Hindlimb muscle (tissue), 1 donor: ENCODE results near the gene MUC3A. TPM values are rescaled to one million over a fixed set of nuclear protein-coding genes. Genes with fewer than 3 reads are reported as not detected.
"Not testable (repeated sequence)": the region's sequence is repeated elsewhere in the genome, so short reads cannot be mapped to it uniquely, and the experiment has no call there.

Experiments used
- DNase-seq: peaks from one replicate; pipeline ENCODE4 v3.0.0-alpha.2; 2013
- polyA plus RNA-seq: library from polyadenylated mRNA; unstranded; fragments of 120-200 nt; gene quantifications from one replicate; pipeline ENCODE4 v1.2.1, GENCODE V29; 2013; ENCODE audit not compliant: insufficient read length

Gene MUC3A
- polyA plus RNA-seq, 1 donor = 0.10 TPM

GRCh38 chr7:100971111-100972001 is 22.0 kb downstream of the MUC3A start:
- no peak for DNase-seq

GRCh38 chr7:100972002-100972347 is 22.6 kb downstream of the MUC3A start:
- DNase-seq = no peak

GRCh38 chr7:100974021-100974420 is 24.7 kb downstream of the MUC3A start:
- DNase-seq = no peak

- no peak for DNase-seq
These were observed 26.1 kb downstream of the MUC3A start for GRCh38 chr7:100975371-100975821.

- DNase-seq = no peak
These were observed 29.0 kb downstream of the MUC3A start for GRCh38 chr7:100978300-100978699.

GRCh38 chr7:100983451-100984187 is 34.3 kb downstream of the MUC3A start:
- no peak for DNase-seq

GRCh38 chr7:100984241-100984918 is 35.0 kb downstream of the MUC3A start:
- DNase-seq = not testable (repeated sequence)

- not testable (repeated sequence) for DNase-seq
These were observed 35.9 kb downstream of the MUC3A start for GRCh38 chr7:100985033-100985797.

- no peak for DNase-seq
These were observed 42.3 kb downstream of the MUC3A start for GRCh38 chr7:100991631-100992030.

- DNase-seq = not testable (repeated sequence)
These were observed 42.9 kb downstream of the MUC3A start for GRCh38 chr7:100992280-100992679.

GRCh38 chr7:100994671-100995070 is 45.3 kb downstream of the MUC3A start:
- DNase-seq = not testable (repeated sequence)

- DNase-seq = not testable (repeated sequence)
These were observed 49.2 kb downstream of the MUC3A start for GRCh38 chr7:100998530-100998929.

- DNase-seq = not testable (repeated sequence)
These were observed 50.0 kb downstream of the MUC3A start for GRCh38 chr7:100999334-100999733.

GRCh38 chr7:101000025-101000424 is 50.7 kb downstream of the MUC3A start:
- not testable (repeated sequence) for DNase-seq

- not testable (repeated sequence) for DNase-seq
These were observed 53.0 kb downstream of the MUC3A start for GRCh38 chr7:101002333-101002732.

GRCh38 chr7:101007361-101007760 is 58.0 kb downstream of the MUC3A start:
- not testable (repeated sequence) for DNase-seq

- DNase-seq = no peak
These were observed 60.3 kb downstream of the MUC3A start for GRCh38 chr7:101009629-101010028.

GRCh38 chr7:101012931-101013330 is 63.6 kb downstream of the MUC3A start:
- no peak for DNase-seq

- DNase-seq = no peak
These were observed 66.3 kb downstream of the MUC3A start for GRCh38 chr7:101015626-101016025.

GRCh38 chr7:101017064-101017777 is 67.9 kb downstream of the MUC3A start:
- peak; percentile 83 for DNase-seq
